Gastrocnemius medialis (tissue), 4 donors: Measurements from ENCODE around the gene RAB3D.

Experiments
- CTCF ChIP-seq, 5 experiments: fragments of 450-650 bp in 3 of 5; fragments of 200-600 bp in 2 of 5; sonication (generic) in 2 of 5; IDR thresholded peaks in 4 of 5; conservative IDR thresholded peaks in 1 of 5; 1 replicate in 4 of 5; 2 replicates in 1 of 5; pipeline ENCODE4 v1.5.1; 2016 to 2019; ENCODE audit warnings: antibody characterized with exemption in 5 of 5, mild to moderate bottlenecking in 3 of 5, moderate library complexity in 3 of 5
- POLR2A ChIP-seq, 2 donors: fragments of 450-650 bp; IDR thresholded peaks; one replicate each; pipeline ENCODE4 v1.6.1; 2017; ENCODE audit warnings: antibody characterized with exemption in 2 of 2, mild to moderate bottlenecking in 2 of 2, moderate library complexity in 2 of 2

GRCh38 chr19:11279505-11280236, 59.8 kb downstream of the RAB3D start:
- no peak for TF ChIP-seq CTCF (IDR thresholded peaks at IDR 0.05 in 4 of 5, conservative IDR thresholded peaks at IDR 0.05 in 1 of 5)
- no peak for TF ChIP-seq POLR2A (IDR thresholded peaks at IDR 0.05)
